IMR-90 (cell line): ENCODE data around the gene GRK5.

ENCODE experiments used
- MXI1 ChIP-seq: IDR thresholded peaks from 2 replicates; pipeline ENCODE4 v1.6.1; 2012; ENCODE audit warnings: low read depth, mild to moderate bottlenecking, low read length, moderate library complexity, borderline replicate concordance
- NFE2L2 ChIP-seq: fragments of 150-350 bp; IDR thresholded peaks from 2 replicates; pipeline ENCODE4 v1.6.1; 2016; ENCODE audit warnings: low read depth, mild to moderate bottlenecking, low read length
- POLR2A ChIP-seq: IDR thresholded peaks from 2 replicates; pipeline ENCODE4 v1.6.1; 2012; ENCODE audit warnings: mild to moderate bottlenecking, low read depth, low read length
- RAD21 ChIP-seq: IDR thresholded peaks from 2 replicates; pipeline ENCODE4 v1.6.1; 2012; ENCODE audit warnings: low read length, improper control_type of control experiment
- RFX5 ChIP-seq: IDR thresholded peaks from 2 replicates; pipeline ENCODE4 v1.8.0; 2012; ENCODE audit warnings: low read depth, mild to moderate bottlenecking, low read length, moderate library complexity
- TF ChIP-seq, protein P1 (sequence below): conservative IDR thresholded peaks from 2 replicates; pipeline ENCODE4 v1.5.1; 2012; ENCODE audit warnings: mild to moderate bottlenecking, low read depth, low read length, improper control_type of control experiment

DNA sequence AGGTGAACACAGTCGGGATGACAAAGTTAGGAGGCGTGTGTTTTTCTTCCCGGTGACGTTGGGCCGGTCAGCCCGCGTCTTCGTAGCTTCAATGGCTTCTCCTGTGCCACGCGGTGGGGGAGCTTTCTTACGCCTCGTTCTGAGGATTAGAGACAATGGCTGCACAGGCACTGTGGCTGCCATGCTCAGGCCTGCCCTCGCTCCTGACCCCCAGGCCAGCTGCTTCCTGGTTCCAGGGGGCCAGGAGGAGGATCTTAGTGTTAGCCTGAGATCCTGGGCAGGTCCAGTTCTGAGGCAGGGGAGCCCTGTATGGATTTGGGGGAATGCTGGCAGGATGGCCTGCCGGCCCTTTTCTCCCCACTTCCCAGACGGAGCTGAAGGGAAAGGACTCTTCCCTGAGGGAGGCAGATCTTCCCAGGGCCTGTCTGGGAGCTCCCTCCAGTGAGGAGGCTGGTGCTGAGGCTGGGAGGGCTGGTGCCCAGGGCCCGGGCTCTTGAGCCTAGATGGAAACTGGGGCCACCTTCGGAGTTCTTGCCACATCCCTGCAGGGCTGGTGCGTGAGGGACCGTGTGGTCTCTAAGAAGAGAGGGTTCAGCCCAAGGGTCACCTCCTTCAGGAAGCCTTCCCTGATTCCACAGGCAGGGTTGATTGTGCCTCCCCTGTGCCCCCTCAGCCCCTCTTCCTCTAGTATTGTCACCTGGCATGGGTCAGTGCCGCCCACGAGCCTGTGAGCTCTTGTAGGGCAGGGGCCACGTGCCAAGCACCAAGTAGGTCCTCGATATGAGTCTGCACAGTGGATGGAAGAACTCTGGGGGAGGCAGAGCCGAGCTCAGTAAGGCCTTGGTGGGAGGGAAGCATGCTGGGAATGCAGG lies 101.4 kb downstream of the GRK5 start:
- no peak for TF ChIP-seq POLR2A
- TF ChIP-seq, protein P1, sequence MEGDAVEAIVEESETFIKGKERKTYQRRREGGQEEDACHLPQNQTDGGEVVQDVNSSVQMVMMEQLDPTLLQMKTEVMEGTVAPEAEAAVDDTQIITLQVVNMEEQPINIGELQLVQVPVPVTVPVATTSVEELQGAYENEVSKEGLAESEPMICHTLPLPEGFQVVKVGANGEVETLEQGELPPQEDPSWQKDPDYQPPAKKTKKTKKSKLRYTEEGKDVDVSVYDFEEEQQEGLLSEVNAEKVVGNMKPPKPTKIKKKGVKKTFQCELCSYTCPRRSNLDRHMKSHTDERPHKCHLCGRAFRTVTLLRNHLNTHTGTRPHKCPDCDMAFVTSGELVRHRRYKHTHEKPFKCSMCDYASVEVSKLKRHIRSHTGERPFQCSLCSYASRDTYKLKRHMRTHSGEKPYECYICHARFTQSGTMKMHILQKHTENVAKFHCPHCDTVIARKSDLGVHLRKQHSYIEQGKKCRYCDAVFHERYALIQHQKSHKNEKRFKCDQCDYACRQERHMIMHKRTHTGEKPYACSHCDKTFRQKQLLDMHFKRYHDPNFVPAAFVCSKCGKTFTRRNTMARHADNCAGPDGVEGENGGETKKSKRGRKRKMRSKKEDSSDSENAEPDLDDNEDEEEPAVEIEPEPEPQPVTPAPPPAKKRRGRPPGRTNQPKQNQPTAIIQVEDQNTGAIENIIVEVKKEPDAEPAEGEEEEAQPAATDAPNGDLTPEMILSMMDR: no peak
- TF ChIP-seq RFX5: no peak
- no peak for TF ChIP-seq NFE2L2
- TF ChIP-seq RAD21: no peak
- TF ChIP-seq MXI1: no peak
